Urinary bladder (tissue), 4 donors: ENCODE measurements around the gene DCBLD1. TPM values are rescaled to one million over a fixed set of nuclear protein-coding genes. Genes with fewer than 3 reads are reported as not detected.

Experiments
- DNase-seq: peaks from one replicate; pipeline ENCODE4 v3.0.0-alpha.2; 2015; ENCODE audit errors: extremely low spot score
- H3K27ac ChIP-seq: one replicate; pipeline ENCODE4 v1.5.1; 2013; ENCODE audit warnings: low read depth, mild to moderate bottlenecking, moderate library complexity
- H3K36me3 ChIP-seq: one replicate; pipeline ENCODE4 v1.6.1; 2013; ENCODE audit warnings: mild to moderate bottlenecking, moderate library complexity; ENCODE audit not compliant: insufficient read depth
- H3K4me1 ChIP-seq: one replicate; pipeline ENCODE4 v1.6.1; 2013; ENCODE audit warnings: mild to moderate bottlenecking, moderate library complexity; ENCODE audit not compliant: insufficient read depth
- H3K4me3 ChIP-seq: one replicate; pipeline ENCODE4 v1.5.1; 2013; ENCODE audit warnings: low read depth, low read length
- WGBS: extraction: QIAGEN DNeasy Blood & Tissue Kit; methylation state at CpG from one replicate; pipeline ENCODE4 v1.1.7; 2013; 5-methylcytosine and 5-hydroxymethylcytosine counted together
- polyA plus RNA-seq: library from polyadenylated mRNA; stranded (reverse); fragments of 200-250 nt; gene quantifications from one replicate; pipeline ENCODE4 v1.2.3, GENCODE V29; 2013
- total RNA-seq: library from RNA; depleted of rRNA; stranded (reverse); fragments of >200 nt; gene quantifications from one replicate; pipeline ENCODE4 v1.2.3, GENCODE V29; 2014
- donor health status: healthy with polysubstance abuse.
- donor health status: healthy.

DCBLD1 gene
- total and polyA plus RNA-seq, 2 donors: 4.5 to 20.9 TPM

DNA sequence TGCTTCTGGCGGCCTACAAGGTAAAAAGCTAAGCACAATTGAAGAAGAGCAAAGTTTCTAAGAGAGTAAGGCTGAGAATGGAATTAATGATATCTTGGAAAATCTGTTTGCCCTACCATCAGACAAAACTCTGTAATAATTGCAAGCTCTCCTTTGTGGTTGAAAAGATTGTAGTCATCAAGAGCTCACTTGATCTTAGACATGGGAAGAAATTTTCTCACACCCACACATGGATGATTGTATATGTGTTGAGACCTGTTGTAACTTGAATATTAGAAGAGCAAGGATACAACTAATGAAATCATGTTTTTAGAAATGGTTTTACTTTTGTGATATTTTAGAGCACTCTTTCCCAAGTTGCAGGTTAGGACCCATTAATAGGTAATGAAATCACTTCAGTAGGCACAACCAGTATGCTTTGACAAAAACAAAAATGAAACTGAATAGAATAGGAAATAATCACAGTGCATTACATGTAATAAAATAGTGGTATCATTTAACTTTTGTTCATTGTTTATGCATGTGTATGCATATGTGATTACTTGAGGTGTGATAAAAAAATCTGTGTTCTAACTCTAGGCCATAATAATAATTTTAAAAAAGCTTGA, 14.0 kb downstream of the DCBLD1 start:
- Histone ChIP-seq H3K4me1 (peaks cover 2% of the 10 kb centered on the region), H3K4me3 (no peak overlapping the region), H3K36me3 (no peaks in the 10 kb centered on the region), H3K27ac (peak overlapping the region; percentile 61)
- DNase-seq: no peak
- 42% methylated on average over 1 of the region's 1 CpG for WGBS

DNA sequence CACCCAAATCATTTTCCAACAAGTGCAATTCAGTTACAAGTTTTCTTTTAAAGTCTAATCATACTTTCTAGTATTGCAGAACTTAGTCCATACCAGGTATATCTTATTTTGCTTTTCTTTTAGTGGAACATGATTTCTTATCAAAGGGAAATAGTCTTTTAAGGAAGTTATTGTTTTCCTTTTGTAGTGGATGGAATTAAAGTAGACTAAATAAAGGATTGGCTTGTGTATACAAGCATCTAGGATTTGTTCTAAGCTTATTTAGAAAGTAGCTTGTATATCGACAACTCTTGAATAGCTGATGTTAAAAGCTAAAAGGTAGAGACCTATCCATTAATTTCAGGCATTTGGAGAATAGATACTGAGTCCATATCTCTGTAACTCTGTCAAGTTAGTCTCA, 14.8 kb downstream of the DCBLD1 start:
- Histone ChIP-seq H3K36me3 (no peaks in the 10 kb centered on the region), H3K4me1 (peaks cover 2% of the 10 kb centered on the region), H3K27ac (no peak overlapping the region), H3K4me3 (no peak overlapping the region)
- no peak for DNase-seq
- whole genome bisulfite sequencing: 55% methylated on average over 1 of the region's 1 CpG

DNA sequence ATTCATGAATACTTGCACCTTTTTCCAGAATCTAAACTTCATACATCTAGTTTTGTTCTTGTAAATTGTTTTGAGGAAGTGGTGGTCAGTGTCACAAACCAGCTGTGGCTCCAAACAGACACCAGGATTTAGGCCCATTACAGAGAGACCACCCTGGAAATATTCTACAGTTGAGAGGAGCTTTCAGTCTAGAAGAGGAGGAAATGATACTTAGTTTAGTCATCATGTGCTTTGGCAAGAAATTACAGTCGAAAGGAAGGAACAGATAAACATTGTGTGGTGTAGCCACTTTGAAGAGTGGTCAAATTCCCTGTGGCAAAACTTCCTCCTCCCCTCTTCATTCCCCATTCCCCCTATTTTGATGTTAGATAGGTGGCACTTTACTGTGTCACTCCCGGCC, 15.7 kb downstream of the DCBLD1 start:
- Histone ChIP-seq H3K4me1 (peaks cover 2% of the 10 kb centered on the region), H3K27ac (peak overlapping the region; percentile 59), H3K4me3 (no peak overlapping the region), H3K36me3 (no peaks in the 10 kb centered on the region)
- no peak for DNase-seq
- WGBS: 48% methylated on average over 2 of the region's 2 CpGs

DNA sequence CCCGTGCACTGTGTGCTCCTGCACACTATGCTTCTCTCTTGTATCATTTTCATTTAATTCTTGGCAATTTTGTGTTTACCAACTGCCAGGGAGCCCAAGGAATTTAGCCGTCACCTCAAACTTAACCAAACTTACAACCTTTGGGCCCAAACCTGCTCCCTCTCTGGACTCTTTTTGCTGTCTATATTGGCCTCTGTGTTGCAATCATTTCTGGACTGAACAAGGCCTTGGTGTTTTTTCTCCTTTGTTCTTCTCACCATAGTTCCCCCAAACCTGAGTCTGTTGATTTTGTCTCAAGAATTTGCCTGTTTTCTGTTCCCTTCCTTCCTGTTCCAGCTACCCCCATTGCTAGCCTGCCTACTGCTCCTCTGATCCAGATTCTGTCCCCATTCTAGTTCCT, 19.2 kb downstream of the DCBLD1 start:
- H3K36me3 ChIP-seq: no peaks in the 10 kb centered on the region
- H3K27ac ChIP-seq: no peak overlapping the region
- DNase-seq: no peak
- no peak overlapping the region for H3K4me3 ChIP-seq
- peaks cover 2% of the 10 kb centered on the region for H3K4me1 ChIP-seq
- WGBS: 67% methylated on average over 2 of the region's 2 CpGs

DNA sequence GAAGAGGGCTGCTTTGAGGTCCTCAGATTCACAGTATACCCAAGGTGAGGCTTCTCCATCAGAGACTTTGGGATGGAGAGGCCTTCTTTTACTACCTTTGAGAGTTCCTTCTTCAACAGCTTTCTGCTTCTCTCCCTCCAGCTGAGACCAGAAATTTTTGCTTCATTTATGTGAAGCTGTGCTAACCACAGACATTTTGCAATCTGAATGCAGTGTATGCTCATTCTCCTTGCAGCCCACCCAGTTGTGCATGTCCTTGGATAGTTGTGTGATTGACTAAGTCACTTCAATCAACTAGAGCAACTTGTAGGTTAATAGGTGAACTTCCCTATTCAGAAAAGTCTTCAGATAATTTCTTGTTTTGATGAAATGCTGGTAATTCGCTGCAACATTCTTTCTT, 20.1 kb downstream of the DCBLD1 start:
- Histone ChIP-seq H3K27ac (no peak overlapping the region), H3K36me3 (no peaks in the 10 kb centered on the region), H3K4me3 (no peak overlapping the region), H3K4me1 (peaks cover 2% of the 10 kb centered on the region)
- WGBS: 97% methylated on average over 1 of the region's 1 CpG
- DNase-seq: no peak

DNA sequence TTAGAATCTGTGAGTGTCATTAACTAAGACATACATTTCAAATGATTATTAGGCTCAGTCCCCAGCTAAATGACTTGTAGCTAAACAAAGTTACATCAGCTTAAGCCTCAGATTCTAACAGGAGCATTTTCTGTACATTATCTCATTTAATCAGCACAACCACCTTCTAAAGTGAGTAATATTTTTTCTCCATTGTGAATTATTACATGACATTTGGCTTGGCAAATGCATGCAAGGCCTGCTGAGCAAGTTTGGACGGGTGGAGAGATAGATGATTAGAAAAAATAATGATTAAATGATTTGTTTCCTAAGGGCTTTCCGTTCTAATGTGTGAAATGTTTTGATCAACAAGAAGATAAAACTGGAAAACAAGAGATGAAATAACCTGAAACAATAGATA, 20.7 kb downstream of the DCBLD1 start:
- no peak for DNase-seq
- Histone ChIP-seq H3K27ac (no peak overlapping the region), H3K36me3 (no peaks in the 10 kb centered on the region), H3K4me3 (no peak overlapping the region), H3K4me1 (peaks cover 2% of the 10 kb centered on the region)
- WGBS: 70% methylated on average over 2 of the region's 2 CpGs

DNA sequence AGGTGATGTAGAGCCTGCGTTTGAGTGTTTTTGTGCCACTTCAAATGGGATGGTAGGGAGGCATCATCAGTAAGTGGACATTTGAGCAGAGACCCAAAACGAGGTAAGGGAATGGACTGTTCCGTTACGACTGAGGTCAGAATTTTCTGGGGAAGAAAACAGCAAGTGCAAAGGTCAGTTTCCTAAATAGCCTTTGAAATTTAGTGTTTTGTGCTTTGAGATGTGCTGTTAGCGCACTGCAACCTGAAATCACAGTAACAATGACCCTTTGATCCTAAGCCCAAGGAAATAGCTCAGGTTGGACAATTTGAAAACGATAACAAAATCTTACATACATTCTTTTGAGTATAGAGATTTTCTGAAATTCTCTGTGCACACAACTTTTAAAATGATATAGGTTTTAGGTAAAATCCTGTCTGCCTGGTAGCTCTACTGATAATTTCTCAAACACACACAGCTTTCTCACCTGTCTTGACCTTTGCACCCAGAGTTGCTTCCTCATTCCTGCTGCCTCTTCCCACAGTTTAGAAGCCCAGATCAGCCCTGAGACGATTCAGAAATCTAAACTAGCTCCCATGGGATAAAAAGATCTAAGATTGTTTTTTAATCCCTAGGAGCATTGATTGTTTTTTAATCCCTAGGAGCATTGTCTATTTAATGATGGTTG, 22.1 kb downstream of the DCBLD1 start:
- 87% methylated on average over 7 of the region's 7 CpGs for WGBS
- DNase-seq: no peak

DNA sequence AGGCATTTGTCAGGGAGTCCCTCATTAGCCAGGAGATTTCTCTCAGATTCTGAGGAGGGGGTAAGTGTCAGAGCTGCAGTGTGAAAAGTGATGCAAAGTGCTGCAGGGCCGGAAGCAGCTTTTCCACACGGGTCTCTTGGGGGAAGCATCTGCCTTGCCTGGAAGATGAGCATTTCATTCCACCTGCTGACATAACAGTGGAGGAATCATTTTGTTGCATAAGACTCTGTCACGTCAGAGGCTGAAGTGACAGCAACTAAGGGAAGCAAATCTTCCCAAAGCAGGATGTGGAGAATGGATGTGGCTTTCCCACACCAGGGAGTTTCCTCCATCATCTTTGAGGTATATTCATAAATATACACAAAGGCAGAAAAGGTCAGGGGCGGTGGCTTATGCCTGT, 22.8 kb downstream of the DCBLD1 start:
- Histone ChIP-seq H3K4me1 (peaks cover 2% of the 10 kb centered on the region), H3K36me3 (no peaks in the 10 kb centered on the region), H3K4me3 (no peak overlapping the region), H3K27ac (no peak overlapping the region)
- 83% methylated on average over 4 of the region's 4 CpGs for WGBS
- DNase-seq: no peak

More for the DNA sequence above, 22.1 kb downstream of the DCBLD1 start:
- Histone ChIP-seq H3K36me3 (no peaks in the 10 kb centered on the region), H3K4me3 (no peak overlapping the region), H3K4me1 (peaks cover 2% of the 10 kb centered on the region), H3K27ac (no peak overlapping the region)

DNA sequence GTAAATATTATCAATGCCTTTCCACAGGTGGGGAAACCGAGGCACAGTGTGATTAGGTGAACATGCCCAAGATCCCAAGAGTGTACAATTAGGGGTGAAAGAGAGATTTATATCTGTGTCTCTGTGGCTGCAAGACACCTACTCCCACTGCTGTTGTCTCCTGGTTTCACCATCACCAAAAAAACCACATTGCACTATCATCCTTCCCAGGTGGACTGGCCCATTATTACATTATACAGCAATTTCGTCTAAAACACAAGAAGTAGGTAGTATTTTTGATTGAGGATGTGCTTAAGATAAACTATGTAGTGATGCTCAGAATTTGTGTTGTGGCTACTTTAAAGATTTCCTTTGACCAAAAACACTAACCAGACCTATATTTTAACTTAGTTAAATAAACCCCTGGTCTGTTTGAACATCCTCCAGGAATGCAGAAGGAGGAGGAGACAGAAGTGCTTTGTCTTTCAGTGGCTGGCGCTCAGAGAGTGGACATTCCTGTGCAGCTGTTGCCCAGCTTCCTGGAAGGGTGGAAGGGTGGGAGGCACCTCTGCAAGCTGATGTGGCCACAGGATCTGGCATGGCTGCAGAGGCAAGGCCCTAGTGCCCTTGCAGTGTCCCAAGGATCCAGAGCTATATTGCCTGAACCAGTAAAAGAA, 23.8 kb downstream of the DCBLD1 start:
- Histone ChIP-seq H3K36me3 (no peaks in the 10 kb centered on the region), H3K4me3 (no peak overlapping the region), H3K4me1 (no peaks in the 10 kb centered on the region), H3K27ac (no peak overlapping the region)
- DNase-seq: no peak
- 59% methylated on average over 3 of the region's 3 CpGs for WGBS

DNA sequence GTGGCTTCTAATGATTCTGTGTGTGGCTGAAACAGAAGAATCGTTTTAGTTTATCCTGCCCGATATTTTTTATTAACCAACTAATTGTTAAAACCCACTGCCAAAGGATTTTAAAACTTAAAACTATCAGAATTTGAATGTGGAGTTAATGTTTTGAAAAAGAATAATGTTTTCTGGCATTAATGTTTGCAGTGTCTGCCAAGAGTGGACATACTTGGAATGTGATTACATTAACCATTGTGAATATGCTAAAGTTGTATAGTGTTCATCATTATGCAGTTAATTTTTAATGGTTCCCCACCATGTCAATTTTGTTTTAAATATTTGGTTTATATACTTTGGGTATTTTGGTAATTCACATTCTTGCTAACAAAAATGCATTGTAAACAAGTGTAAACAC, 24.4 kb downstream of the DCBLD1 start:
- H3K4me3 ChIP-seq: no peak overlapping the region
- WGBS: 21% methylated on average over 2 of the region's 2 CpGs
- DNase-seq: no peak

DNA sequence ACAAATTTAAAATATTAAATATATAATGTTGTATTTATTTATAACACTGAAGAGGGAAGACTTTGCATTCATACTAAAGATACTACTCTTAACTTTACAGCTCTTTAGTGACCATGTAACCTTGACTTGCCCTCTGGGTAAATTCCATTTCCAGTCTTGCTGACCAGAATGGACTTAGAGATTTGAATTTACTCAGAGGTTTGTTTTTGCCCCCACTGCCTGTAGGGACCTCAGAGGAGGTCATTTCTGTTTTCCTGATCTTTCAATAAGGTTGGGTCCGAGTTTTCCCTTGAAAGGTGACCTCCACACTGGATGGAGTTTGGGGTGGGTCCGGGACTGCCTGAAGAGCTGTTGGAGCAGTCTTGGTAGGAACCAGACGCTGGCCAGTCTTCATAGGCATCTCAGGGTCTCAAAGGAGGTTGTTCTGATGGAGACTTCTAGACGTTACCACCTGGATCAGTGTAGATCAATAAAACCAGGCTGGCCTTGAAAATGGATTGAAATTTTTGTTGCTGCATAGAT, 26.0 kb downstream of the DCBLD1 start:
- no peak overlapping the region for H3K27ac ChIP-seq
- DNase-seq: no peak
- no peaks in the 10 kb centered on the region for H3K36me3 ChIP-seq
- no peaks in the 10 kb centered on the region for H3K4me1 ChIP-seq
- WGBS: 95% methylated on average over 4 of the region's 4 CpGs
- H3K4me3 ChIP-seq: no peak overlapping the region

More for the DNA sequence above, 24.4 kb downstream of the DCBLD1 start:
- Histone ChIP-seq H3K36me3 (no peaks in the 10 kb centered on the region), H3K27ac (no peak overlapping the region), H3K4me1 (no peaks in the 10 kb centered on the region)

DNA sequence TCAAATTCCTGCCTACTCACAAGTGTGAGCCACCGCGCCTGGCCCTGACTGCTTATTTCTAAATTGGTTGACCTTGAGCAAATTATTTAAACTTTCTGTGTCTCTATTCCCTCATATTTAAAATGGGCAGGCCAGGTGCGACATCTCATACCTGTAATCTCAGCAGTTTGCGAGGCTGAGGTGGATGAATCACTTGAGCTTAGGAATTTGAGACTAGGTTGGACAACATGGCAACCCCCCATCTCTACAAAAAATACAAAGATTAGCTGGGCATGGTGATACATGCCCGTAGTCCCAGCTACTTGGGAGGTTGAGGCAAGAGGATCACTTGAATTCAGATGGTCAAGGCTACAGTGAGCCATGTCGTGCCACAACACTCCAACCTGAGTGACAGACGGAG, 26.5 kb downstream of the DCBLD1 start:
- WGBS: 96% methylated on average over 7 of the region's 7 CpGs
- Histone ChIP-seq H3K4me3 (no peak overlapping the region), H3K36me3 (no peaks in the 10 kb centered on the region), H3K4me1 (no peaks in the 10 kb centered on the region), H3K27ac (no peak overlapping the region)
- DNase-seq: no peak

DNA sequence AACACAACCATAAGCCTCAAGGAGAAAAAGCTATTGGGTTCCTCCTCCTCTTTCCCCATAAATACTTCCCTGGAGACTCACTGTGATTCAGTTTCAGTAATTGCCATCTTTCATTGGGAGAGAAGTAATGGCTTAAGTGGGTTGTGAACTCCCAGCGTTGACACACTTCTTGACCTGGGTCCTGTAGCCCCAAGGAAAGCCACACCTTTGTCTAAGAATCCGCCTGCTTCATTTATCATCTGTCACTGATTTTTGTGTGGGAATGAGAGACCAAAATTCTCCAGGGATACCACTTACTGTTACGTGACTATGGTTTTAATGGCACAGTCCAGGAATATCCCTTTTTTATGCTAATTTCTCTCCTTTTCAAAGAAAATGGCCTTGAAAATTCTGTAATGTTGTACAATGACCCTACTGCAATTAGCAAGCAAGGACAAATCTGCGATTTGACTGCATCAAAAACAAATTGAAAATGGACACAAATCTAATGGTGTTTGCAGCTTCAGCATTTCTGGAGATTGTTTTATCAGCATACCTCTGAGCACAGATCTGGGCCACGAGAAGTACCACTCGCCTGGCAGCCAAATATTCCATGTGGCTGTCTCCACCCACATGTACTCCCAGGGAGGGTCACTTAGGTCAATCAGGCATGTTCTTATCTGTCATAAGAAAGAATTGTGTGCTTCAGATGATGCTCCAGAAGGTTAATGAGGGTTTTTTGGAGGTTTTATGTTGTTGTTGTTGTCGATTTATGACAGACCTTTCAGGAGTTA, 29.8 kb downstream of the DCBLD1 start:
- no peaks in the 10 kb centered on the region for H3K4me1 ChIP-seq
- H3K4me3 ChIP-seq: no peak overlapping the region
- WGBS: 91% methylated on average over 7 of the region's 7 CpGs
- H3K27ac ChIP-seq: no peak overlapping the region
- DNase-seq: no peak
- no peaks in the 10 kb centered on the region for H3K36me3 ChIP-seq
